PFSK-1 (cell line): ENCODE results near the gene RGS6.

ENCODE experiments used
- FOXP2 ChIP-seq: optimal IDR thresholded peaks from 2 replicates; pipeline ENCODE3; 2011; ENCODE audit warnings: borderline replicate concordance, control low read depth, inconsistent platforms; ENCODE audit not compliant: insufficient read depth; ENCODE audit errors: extremely low read length, extremely low read depth
- POLR2AphosphoS5 ChIP-seq: IDR thresholded peaks from 2 replicates; pipeline ENCODE4 v1.6.1; 2012; ENCODE audit warnings: low read depth, mild to moderate bottlenecking, control low read depth, low read length, moderate library complexity
- REST ChIP-seq, 2 experiments: IDR thresholded peaks; 2 replicates each; pipeline versions ENCODE4 v1.6.1 to v1.8.0; 2011 to 2012; ENCODE audit warnings: low read depth in 2 of 2, low read length in 2 of 2, control low read depth in 1 of 2, inconsistent platforms in 1 of 2, mild to moderate bottlenecking in 1 of 2, moderate library complexity in 1 of 2; ENCODE audit not compliant: insufficient read depth in 1 of 2
- SIN3A ChIP-seq: IDR thresholded peaks from 2 replicates; pipeline ENCODE4 v1.6.1; 2012; ENCODE audit warnings: mild to moderate bottlenecking, low read length, moderate library complexity, borderline replicate concordance; ENCODE audit not compliant: insufficient read depth
- TAF1 ChIP-seq: IDR thresholded peaks from 2 replicates; pipeline ENCODE4 v1.6.1; 2012; ENCODE audit warnings: low read length, control low read depth, borderline replicate concordance; ENCODE audit not compliant: insufficient read depth

Gene RGS6

GRCh38 chr14:72178517-72178916 lies 246.3 kb downstream of the RGS6 start:
- TF ChIP-seq TAF1, result no peak
- no peak for TF ChIP-seq FOXP2
- TF ChIP-seq SIN3A, result no peak
- TF ChIP-seq REST (IDR thresholded peaks at IDR 0.05; ENCODE audit: insufficient read depth in 1 of 2, low read depth in 2 of 2, low read length in 2 of 2), result no peak
- no peak for TF ChIP-seq POLR2AphosphoS5

GRCh38 chr14:72182708-72183432 lies 250.6 kb downstream of the RGS6 start:
- TF ChIP-seq REST (IDR thresholded peaks at IDR 0.05; ENCODE audit: insufficient read depth in 1 of 2, low read depth in 2 of 2, low read length in 2 of 2), result no peak
- TF ChIP-seq SIN3A, result no peak
- TF ChIP-seq FOXP2, result no peak
- no peak for TF ChIP-seq POLR2AphosphoS5
- TF ChIP-seq TAF1, result no peak

GRCh38 chr14:72183631-72184030 lies 251.4 kb downstream of the RGS6 start:
- no peak for TF ChIP-seq POLR2AphosphoS5
- no peak for TF ChIP-seq SIN3A
- no peak for TF ChIP-seq FOXP2
- no peak for TF ChIP-seq REST (IDR thresholded peaks at IDR 0.05; ENCODE audit: insufficient read depth in 1 of 2, low read depth in 2 of 2, low read length in 2 of 2)
- TF ChIP-seq TAF1, result no peak

GRCh38 chr14:72186523-72186922 lies 254.3 kb downstream of the RGS6 start:
- TF ChIP-seq POLR2AphosphoS5 (no peak), TAF1 (no peak), REST (IDR thresholded peaks at IDR 0.05; ENCODE audit: insufficient read depth in 1 of 2, low read depth in 2 of 2, low read length in 2 of 2) (no peak), FOXP2 (no peak), SIN3A (no peak)
